Loucy (cell line): Measurements from ENCODE around the gene PALS2.

Experiments
- EZH2phosphoT487 ChIP-seq: fragments of 200-600 bp; IDR thresholded peaks from 2 replicates; pipeline ENCODE4 v1.6.1; 2018; ENCODE audit warnings: antibody characterized with exemption, mild to moderate bottlenecking, moderate library complexity, borderline replicate concordance
- TF ChIP-seq, protein P1 (sequence below): fragments of 200-600 bp; sonication (generic); conservative IDR thresholded peaks from 2 replicates; pipeline ENCODE4 v1.5.1; 2014; ENCODE audit warnings: mild to moderate bottlenecking, antibody characterized with exemption, low read length

DNA sequence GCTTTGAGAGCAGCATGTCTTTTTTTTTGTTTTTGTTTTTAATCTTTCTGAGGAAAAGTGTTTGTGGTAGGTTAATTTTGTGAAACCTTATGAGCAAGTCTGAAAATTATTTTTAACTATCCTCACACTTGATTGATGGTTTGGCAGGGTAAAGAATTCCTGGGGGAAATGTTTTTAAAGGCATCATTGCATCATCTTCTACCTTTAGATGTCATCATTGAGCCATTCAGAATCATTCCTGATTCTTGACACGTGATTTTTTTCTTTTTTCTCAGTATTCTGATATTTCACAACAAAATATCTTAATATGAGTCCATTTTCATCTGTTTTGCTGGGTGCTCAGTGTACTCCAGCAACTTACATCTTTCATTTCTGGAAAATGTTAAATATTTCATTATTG is 28.3 kb downstream of the PALS2 start:
- TF ChIP-seq, protein P1, sequence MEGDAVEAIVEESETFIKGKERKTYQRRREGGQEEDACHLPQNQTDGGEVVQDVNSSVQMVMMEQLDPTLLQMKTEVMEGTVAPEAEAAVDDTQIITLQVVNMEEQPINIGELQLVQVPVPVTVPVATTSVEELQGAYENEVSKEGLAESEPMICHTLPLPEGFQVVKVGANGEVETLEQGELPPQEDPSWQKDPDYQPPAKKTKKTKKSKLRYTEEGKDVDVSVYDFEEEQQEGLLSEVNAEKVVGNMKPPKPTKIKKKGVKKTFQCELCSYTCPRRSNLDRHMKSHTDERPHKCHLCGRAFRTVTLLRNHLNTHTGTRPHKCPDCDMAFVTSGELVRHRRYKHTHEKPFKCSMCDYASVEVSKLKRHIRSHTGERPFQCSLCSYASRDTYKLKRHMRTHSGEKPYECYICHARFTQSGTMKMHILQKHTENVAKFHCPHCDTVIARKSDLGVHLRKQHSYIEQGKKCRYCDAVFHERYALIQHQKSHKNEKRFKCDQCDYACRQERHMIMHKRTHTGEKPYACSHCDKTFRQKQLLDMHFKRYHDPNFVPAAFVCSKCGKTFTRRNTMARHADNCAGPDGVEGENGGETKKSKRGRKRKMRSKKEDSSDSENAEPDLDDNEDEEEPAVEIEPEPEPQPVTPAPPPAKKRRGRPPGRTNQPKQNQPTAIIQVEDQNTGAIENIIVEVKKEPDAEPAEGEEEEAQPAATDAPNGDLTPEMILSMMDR = no peak
- no peak for TF ChIP-seq EZH2phosphoT487
